HG02610 (cell line): ENCODE data around the gene MAGI1.
A peak's percentile ranks its signal among the peaks of the same experiment; 100 is the strongest.

Source experiments
- ATAC-seq: cut with Tn5 transposase; IDR thresholded peaks from one replicate; pipeline ENCODE4 v1.9.1; 2021; ENCODE audit warnings: mild to moderate bottlenecking, moderate library complexity; ENCODE audit not compliant: unreplicated experiment

MAGI1 gene

DNA sequence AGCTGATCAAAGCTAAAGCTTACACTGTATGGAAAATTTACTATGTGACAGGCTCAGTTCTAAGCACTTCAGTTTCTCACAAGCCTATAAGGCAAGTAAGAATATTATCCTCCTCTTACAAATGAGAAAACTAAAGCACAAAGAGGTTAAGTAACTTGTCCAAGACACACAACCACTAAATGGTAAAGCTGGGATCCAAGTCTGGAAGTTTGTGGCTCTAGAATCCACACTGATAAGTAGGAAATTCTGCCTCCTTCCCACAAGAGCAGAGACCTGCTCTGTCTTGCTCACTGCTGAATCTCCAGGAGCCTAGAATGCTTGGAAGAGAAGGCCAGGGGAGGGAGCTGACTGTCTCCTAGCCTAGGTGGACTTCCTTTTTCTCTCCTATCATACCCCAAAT, 60.6 kb downstream of the MAGI1 start:
- ATAC-seq = no peak

DNA sequence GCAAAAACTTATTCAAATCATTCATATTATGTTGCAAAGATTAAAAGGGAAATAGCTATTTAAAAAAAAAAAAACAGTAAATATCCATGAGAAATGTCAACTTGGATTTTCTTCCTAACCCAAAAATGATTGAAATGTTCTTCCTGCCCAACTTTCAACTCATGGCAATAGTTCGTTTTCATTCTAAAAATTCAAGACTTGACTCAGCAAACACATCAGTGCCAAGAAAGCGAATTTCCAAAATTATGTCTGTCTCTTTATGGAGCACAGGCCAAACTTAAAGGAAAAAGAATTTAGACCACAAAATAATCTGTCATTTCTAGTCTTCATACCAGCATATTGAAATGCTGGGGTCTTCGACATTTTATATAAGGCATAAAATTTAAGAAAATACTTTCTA, 63.7 kb downstream of the MAGI1 start:
- ATAC-seq = no peak

DNA sequence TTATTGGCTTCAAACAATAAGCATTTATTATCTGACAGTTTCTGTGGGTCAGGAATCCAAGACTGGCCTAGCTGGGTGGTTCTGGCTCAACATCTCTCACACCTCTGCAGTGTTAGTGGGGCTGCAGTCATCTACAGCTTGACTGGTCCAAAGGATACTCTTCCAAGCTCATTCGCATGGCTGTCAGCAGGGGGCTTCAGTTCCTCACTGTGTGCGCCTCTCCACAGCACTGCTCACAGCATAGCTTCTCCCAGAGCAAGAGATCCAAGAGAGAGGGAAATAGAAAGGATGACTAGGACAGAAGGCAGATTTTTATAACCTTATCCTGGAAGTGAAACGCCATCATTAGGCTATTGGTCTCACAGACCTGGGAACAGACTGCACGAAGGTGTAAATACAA, 64.2 kb downstream of the MAGI1 start:
- no peak for ATAC-seq

DNA sequence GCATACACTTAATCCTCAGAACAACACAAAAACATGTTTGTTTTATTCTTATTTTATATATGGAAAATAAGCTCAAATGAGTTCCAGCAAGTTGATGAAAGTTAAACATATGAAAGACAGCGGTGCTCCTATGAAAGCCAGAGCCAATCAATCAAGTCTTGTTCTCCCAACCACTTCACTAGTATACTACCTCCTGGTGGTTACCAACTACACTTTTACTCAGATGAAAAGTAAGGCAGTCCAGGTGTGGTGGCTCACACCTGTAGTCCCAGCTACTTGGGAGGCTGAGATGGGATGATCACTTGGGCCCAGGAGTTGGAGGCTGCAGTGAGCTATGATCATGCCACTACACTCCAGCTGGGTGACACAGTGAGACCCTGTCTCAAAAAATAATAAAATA, 66.0 kb downstream of the MAGI1 start:
- no peak for ATAC-seq

DNA sequence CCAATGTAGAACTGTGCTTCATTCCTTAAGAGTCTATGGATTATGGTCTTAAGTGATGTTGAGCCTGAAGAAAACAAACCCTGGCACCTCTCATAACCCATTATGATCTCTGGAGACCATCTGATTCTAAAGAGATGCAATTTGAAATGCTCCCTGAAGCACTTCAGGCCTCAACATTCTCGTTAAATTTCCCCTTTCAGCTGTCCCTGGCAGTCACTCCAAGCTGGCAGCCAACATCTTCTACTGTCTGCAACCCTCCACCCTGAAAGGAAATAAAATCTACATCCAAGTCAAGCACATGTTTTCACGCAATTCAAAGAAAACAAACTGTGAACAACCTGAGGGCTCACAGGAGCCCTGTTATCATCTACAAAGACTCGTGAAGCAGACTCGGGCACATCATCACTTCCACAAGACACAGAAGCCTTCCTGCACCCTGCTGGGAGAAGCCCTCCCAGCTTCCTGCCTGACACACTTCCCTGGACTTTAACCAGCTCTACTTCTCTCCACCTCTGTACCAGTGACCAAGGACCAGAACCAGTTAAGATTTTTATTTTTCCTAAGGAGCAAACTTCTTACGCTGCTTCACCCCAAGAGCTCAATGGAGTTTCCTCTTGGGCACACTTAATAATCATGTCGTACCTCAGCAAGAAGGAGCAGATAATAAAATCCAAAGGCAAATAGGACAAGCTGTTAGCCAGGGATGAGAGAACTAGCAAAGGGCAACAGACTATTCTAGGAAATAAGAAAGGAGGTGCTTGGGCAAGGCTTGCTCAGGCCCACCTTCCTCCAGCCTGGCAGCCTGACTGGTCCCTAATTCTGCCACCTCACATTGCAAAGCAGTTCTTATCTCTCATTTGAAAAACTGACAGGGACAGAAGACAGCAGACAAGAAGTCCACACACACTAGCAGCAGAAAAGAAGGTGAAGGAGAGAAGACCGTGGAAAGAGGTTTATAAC, 67.1 kb downstream of the MAGI1 start:
- no peak for ATAC-seq

DNA sequence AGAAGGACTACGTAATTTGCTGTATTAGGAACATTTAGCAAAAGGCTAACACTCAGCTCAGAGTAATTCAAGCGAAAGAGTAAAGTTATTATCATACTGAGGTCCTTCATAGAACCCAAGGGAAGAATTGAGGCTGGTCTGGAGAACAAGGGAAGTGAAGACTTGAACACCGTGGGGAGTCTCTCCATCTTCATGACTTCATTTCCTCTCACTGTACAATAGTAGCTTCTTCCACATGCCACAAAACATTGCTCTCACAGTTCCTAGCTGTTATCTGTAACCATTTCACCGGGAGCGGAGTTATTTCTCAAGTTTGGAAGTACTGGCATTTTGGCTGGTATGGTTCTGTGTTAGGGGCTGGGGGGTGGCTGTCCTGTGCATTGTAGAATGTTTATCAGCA, 69.7 kb downstream of the MAGI1 start:
- ATAC-seq = no peak

DNA sequence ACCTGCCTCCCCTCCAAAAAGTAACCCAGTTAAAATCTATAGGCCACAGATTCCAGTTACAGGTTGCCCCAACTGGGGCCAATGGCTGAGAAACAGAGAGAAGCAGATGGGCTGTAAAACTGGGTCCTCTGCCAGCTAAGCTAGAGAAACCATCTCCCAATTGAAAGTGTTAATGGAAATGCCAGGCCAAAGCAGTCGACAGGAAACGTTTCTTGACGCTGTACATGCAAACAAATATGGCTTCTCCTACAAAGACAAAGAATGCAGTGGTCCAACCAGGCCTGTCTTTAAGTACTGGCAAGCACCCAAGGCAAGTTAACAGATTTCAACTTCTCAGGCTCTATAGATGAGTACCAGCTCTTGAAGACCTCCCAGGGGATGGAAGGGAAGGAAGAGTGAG, 71.3 kb downstream of the MAGI1 start:
- no peak for ATAC-seq

DNA sequence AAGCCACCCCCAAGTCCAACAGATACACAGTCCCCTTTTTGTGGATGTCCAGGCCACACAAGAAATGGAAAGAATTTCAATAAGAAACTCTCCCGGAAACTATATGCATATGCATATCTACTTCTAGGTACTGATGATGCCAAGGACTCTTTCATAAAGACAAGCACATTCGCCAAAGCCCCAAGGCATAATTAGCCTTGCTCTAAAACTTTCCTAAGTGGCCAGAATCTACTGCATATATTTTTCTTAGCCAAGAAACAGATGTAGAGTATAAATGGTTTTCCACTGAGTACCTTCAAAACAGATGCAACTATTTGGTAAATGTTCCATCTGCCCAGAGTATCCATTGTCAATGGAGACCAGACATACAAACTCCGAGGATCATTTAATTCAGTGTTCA, 73.9 kb downstream of the MAGI1 start:
- ATAC-seq = no peak

DNA sequence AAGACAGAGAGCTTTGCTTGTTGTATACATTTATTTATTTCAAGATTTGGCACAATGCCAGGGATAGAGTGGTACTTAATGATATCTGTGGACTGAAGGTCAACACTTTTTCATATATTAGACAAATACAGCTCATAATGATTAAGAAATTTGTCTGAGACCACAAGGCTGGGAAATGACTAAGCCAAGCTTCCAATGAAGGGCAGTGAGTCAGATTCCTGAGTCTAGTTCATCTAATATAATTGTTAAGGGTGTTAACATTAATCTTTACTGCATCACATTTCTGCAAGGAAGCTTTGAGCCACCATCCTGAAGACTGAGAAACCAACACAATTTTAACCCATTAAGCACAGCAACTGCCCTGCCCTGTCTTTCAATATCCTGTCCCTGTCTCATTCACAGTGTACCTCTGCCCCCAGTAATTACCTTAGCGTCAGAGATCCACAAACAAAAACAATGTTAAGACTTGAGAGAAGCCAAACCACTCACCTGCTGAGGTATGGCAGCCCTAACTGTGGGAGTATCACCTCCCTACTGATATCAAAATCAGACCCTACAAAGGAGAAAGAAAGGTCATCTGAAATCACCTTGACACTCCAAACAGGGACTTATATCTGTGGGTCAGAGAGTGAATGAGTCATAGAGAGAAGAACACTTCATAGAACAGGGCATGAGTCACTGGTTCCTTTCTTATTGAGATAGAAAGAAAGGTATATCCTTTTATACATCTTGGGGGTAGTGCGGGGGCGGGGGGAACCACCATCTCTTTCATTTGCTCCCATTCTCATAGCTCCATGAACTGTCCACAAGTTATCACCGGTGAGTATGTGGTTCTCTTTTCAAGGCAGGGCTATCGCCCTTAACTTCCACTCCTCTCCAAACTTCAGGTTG, 74.7 kb downstream of the MAGI1 start:
- peak; percentile 97 for ATAC-seq

DNA sequence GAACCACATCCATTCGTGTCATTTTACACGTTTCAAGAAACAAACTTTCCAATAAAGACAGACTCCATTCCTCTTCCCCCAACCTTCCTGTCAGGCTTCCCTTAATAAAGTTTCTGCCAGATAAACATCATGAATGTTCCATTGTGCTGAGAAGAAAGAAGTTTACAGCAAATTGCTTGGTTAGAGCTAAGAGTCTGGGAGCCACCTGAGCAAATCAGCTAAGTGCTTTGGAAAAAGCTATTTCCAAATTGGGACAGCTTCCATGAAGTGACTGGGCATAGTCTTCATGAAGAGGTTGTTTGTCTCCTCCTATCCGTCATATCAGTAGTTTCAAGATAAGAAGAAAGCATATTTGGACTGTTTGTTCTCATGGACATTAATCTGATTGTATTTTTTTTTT, 77.0 kb downstream of the MAGI1 start:
- ATAC-seq = no peak

DNA sequence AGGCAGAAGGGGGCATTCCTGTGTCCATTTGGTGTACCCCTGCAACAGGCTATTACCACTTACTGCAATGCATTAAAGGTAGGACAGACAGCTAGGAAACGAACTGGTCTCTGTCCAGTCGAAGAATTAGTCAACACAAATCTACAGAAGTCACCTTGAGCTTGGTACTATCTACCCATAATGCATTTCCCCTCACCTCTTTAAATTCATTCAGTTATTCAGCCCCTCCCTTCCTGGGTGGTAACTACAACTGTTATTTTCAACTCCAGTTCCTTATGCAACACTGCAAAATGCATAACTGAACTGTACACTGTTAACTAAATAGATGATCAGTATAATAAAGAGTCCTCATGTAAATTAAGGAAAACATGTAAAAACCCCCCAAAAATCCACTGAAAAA, 77.6 kb downstream of the MAGI1 start:
- no peak for ATAC-seq

DNA sequence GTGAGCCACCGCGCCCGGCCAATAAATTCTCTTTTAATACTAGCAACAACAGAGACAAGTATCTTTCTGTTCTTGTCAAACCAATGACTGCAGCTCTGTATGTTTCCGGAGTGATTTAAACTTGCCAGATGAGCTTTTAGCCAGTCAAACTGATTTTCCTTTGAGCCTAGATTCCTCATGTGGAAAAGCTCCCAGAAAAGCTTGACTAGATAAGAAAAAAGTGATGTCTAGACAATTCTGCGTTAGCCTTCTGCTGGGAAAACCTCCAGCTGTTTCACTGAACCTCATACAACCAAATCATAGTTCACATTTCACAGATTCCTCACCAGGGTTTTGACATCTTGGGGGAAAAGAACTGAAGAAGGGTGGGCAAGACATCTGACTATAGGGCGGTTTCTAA, 78.6 kb downstream of the MAGI1 start:
- ATAC-seq = no peak

DNA sequence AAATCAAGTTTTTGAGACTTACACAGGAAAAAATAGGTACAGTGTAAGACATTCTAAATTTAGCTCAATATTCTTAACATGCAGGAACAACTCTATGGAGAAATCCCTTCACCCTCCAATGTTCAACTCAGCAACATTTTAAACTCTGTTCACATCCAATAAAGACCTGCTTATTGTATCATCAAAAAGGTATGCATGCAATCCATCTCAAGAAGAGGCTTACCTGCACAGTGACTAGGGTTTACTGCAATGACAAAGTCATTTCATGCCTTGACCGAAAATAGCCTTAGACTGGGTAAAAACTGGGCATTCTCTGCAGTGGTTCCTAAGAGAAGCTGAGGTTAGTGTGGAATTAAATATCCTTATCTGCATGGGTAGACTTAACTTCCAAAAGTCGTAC, 80.5 kb downstream of the MAGI1 start:
- no peak for ATAC-seq

DNA sequence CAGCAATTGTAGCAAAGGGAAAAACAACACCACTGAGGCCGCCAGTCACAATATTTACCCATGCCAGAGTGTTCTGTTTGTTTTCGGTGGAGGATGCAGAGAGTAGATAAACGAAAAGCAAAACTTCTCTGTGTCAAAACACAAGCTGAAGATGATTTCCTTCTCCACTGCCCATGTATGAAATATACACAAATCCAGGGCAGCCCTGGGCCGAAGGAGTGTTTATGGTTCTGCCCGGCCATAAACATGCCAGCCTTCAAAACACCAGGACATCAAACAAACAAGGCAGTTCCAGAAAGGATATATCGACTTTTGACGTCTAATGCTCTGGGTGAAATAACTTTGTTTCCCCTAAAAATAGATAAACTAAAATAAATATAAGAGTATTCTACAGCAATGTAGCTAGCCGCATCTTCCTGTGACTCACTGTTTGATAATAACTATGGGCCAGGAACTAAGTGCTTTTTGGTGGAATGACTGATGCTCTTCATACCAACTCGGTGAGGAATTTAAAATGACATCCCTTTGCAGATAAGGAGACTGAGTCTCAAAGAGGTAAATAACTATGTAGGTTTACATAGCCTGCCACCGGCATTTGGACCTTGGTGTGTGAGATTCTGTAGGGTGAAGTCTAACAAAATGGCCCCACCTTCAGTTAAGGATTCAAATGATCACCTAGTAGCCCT, 82.8 kb downstream of the MAGI1 start:
- ATAC-seq = no peak

DNA sequence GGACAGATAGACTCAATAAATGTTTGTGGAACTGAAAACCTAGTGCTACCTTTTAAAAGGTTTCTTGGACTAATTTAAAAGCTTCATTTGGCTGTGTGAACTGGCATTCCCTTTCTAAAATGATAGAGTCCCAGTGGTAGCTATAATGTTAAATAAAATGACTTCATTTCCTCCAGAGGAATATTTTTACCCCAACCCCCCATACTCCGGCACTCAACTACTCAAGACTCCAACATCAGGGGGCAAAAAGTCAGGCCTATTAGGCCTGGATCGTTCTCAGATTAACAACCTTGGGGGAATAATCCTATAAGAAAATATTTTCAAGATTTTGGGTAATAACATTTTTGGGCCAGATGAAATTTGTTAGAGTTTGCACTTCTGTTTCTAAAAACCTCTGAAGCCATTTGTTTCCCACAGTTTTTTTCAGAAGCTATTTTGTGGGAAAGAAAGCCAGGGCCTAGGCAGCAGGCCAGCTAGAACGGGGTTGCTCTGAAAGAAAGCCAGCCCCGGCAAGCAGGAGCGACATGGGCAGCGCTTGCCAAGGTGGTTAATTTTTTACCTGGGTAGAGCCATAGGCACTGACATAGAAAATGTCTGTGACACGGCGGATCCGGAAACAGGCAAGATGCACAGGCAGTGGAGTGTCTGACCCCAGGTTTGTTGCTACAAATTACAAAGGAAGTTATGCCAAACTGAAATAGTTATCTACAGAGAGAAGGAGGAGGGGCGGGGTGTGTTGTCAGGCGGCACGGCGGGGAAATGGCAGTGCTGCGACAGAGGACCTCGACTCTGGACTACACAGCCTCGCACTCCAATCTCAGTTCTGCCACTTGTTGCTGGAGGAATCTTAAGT, 84.6 kb downstream of the MAGI1 start:
- ATAC-seq = no peak

DNA sequence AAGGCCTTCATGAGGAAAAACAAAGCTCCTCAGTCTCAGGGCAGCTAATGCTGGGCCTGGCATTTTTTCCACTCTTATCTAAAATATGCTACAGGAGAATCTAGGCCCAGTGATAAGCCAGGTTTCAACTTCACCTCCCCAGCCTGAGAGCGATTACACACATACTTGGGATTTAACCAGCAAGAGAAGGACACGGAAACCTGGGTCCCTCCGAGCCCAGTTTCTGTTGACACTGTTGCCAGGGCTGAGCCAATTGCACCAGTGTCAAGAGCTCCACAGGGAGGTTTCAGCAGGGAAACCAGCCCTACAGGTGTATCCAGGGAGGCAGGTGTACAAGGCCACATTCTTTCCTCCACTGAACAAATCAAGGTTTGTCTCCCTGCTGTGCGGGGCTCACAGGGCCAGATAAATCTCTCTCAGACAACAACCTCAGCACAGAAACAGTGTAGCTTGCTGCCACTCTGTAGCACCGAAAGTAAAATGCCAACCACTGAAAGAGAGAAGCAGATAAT, 85.4 kb downstream of the MAGI1 start:
- no peak for ATAC-seq

DNA sequence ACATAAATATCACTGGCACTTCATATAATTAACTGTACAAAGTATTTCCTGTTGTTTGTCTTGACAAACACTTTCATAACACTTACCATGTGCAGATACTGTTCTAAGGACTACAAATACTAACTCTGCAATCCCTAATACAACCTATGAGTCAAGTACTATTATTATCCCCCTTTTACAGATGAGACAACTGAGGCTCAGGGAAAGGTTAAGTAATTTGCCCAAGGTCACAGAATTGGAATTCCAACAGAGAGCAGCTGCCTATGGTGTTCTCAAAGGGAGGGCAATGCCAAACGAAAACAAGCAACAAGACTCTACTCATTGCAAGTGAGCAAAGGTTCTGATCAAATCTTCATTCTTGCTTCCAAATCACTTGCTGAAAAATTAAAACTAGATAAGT, 85.9 kb downstream of the MAGI1 start:
- no peak for ATAC-seq

DNA sequence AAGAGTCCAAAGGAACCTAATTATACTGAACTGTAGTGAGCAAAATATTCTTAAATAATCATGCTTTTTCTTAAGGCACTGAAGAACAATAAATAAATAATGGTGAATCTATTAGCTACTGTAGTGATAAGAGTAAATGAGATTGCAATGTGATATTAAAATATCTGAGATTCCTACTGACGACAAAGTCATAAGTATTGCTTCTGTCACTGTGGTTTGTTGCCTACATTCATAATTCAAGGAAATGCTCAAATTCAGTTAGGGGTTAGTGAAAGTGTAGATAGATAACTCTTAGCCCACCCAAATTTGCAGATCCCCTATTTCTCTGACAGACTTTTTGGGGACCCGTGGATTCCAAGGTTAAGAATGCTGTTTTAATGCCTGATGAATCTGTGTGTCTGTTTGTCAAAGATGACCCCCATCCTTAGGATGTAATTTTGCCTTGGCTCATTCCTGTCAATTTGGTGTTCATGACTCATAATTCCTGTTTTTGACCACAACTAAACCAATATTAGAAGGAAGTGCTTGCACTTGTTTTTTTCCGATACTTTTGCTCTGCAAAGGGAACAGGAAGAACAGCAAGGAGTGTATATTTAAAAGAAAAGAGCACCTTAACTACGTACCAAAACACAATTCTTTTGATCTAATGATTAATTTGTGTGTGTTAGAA, 86.7 kb downstream of the MAGI1 start:
- ATAC-seq = no peak
